ENCODE measurements around the gene TEKT2.

GRCh38 chr1:36098650-36099365 lies 14.9 kb downstream of the TEKT2 start:
- TF ChIP-seq CTCF (IDR thresholded peaks at IDR 0.05 in 4 of 5, conservative IDR thresholded peaks at IDR 0.05 in 1 of 5), result no peak
- no peak for TF ChIP-seq POLR2A (IDR thresholded peaks at IDR 0.05)

All from gastrocnemius medialis (tissue), 4 donors.